ENCODE measurements around the gene NXPE1. TPM values are rescaled to one million over a fixed set of nuclear protein-coding genes. Genes with fewer than 3 reads are reported as not detected.

Gene NXPE1
- total RNA-seq, 1 experiment from 2014 or later, result not detected

DNA sequence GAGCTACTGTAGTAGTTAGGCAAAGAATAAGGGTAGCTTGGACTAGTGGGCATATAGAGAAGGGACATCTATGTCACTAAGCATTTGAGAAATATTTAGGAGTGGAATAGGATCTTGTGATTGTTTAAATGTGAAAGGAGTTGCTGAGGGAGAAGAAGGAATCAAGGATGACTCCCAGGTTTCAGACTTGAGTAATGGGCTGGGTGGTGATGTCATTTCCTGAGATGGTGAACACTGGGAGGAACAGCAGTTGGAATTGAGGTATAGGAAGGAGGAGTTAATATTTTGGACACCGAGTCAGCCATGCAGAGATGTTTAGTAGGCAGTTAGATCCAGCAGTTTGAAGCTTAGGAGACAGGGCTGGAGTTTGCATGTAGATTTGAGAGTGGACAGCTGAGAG, 80.3 kb downstream of the NXPE1 start:
- no peaks in the 10 kb centered on the region for H3K23me2 ChIP-seq (ENCODE audit: insufficient read length, low read depth, low read length, poor library complexity, severe bottlenecking)
- H2BK12ac ChIP-seq (ENCODE audit: insufficient read length, low read depth, low read length), result no peak overlapping the region
- H3K4ac ChIP-seq (ENCODE audit: low read depth, low read length), result no peak overlapping the region
- no peaks in the 10 kb centered on the region for H3K79me2 ChIP-seq (ENCODE audit: insufficient read depth, low read length)
- H3K79me1 ChIP-seq (ENCODE audit: insufficient read depth, low read depth, low read length, poor library complexity, severe bottlenecking), result no peaks in the 10 kb centered on the region
- peaks cover 1% of the 10 kb centered on the region for H3K27me3 Mint-ChIP-seq (ENCODE audit: low read depth)
- H2BK15ac ChIP-seq (ENCODE audit: low read depth, low read length), result no peak overlapping the region
- H3K4me3 Mint-ChIP-seq, result 0 out of 5 replicates have a peak overlapping the region, but pooled peaks of 1 of the 2 experiments have one; percentile 0
- DNase-seq, result no peak
- no peaks in the 10 kb centered on the region for H3K27me3 ChIP-seq (ENCODE audit: insufficient read depth, low read length)
- H4K8ac ChIP-seq (replicated peaks; ENCODE audit: insufficient read length, low read depth, low read length), result no peak overlapping the region
- H2BK5ac ChIP-seq (ENCODE audit: insufficient read length, low read length), result no peak overlapping the region
- peak overlapping the region; percentile 9 to 71 (median 16); a peak in 5 of 7 replicates for H3K27ac Mint-ChIP-seq
- H4K5ac ChIP-seq (ENCODE audit: insufficient read length, low read depth, low read length), result no peak overlapping the region
- peaks cover 5 to 14% (median 11%) of the 10 kb centered on the region in 3 experiments for H3K36me3 Mint-ChIP-seq (ENCODE audit: insufficient read depth in 1 of 3, low read depth in 3 of 3)
- no peak overlapping the region for H2BK120ac ChIP-seq (ENCODE audit: low read depth, low read length, poor library complexity, severe bottlenecking)
- H3K9me3 ChIP-seq (ENCODE audit: control insufficient read depth, low read depth, low read length), result no peaks in the 10 kb centered on the region
- peak overlapping the region; percentile 80 for H3K27ac ChIP-seq (ENCODE audit: insufficient read length, low read depth, low read length)
- H3K9me3 Mint-ChIP-seq, result peaks cover 9 to 10% of the 10 kb centered on the region in 2 experiments
- TF ChIP-seq, protein P1, sequence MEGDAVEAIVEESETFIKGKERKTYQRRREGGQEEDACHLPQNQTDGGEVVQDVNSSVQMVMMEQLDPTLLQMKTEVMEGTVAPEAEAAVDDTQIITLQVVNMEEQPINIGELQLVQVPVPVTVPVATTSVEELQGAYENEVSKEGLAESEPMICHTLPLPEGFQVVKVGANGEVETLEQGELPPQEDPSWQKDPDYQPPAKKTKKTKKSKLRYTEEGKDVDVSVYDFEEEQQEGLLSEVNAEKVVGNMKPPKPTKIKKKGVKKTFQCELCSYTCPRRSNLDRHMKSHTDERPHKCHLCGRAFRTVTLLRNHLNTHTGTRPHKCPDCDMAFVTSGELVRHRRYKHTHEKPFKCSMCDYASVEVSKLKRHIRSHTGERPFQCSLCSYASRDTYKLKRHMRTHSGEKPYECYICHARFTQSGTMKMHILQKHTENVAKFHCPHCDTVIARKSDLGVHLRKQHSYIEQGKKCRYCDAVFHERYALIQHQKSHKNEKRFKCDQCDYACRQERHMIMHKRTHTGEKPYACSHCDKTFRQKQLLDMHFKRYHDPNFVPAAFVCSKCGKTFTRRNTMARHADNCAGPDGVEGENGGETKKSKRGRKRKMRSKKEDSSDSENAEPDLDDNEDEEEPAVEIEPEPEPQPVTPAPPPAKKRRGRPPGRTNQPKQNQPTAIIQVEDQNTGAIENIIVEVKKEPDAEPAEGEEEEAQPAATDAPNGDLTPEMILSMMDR (conservative IDR thresholded peaks at IDR 0.05), result no peak
- peaks cover 26% of the 10 kb centered on the region for H3K4me1 ChIP-seq (ENCODE audit: insufficient read depth, low read length)
- no peak overlapping the region for H3K9ac ChIP-seq (ENCODE audit: extremely low read depth, insufficient read length, low read length)
- H3K14ac ChIP-seq (ENCODE audit: insufficient read depth, low read length), result no peak overlapping the region
- H4K91ac ChIP-seq (ENCODE audit: insufficient read length, low read depth, low read length), result no peak overlapping the region
- H3K4me1 Mint-ChIP-seq, result peaks cover 65 to 74% of the 10 kb centered on the region in 2 experiments
- H3K56ac ChIP-seq (ENCODE audit: insufficient read length, low read depth, low read length), result no peak overlapping the region
- H2BK20ac ChIP-seq (ENCODE audit: low read depth, low read length, poor library complexity, severe bottlenecking), result no peak overlapping the region
- H4K20me1 ChIP-seq (ENCODE audit: control insufficient read depth, insufficient read depth, insufficient read length), result no peaks in the 10 kb centered on the region
- H3K4me2 ChIP-seq (ENCODE audit: insufficient read depth, insufficient read length, low read length), result no peak overlapping the region
- no CpG with 5 or more reads among the region's 1 CpG for WGBS (ENCODE audit: extremely low coverage, insufficient read length, low lambda C conversion rate)
- no peak overlapping the region for H3K23ac ChIP-seq (ENCODE audit: insufficient read length, low read depth, low read length)
- H3T11ph ChIP-seq (ENCODE audit: low read length), result no peak overlapping the region
- H2AK5ac ChIP-seq (ENCODE audit: insufficient read length, low read length), result peak overlapping the region; percentile 3
- H2AFZ ChIP-seq (ENCODE audit: low read length), result no peak overlapping the region
- H3K18ac ChIP-seq (ENCODE audit: insufficient read length, low read depth, low read length), result no peak overlapping the region
